ENCODE data around the gene SETD1B. TPM values are rescaled to one million over a fixed set of nuclear protein-coding genes. Genes with fewer than 3 reads are reported as not detected.

Gene SETD1B
- total and polyA plus RNA-seq, 2 donors (not counting 3 experiments of a cell fraction or from before 2014, with no cell fraction given), result 2.6 to 27.0 TPM

DNA sequence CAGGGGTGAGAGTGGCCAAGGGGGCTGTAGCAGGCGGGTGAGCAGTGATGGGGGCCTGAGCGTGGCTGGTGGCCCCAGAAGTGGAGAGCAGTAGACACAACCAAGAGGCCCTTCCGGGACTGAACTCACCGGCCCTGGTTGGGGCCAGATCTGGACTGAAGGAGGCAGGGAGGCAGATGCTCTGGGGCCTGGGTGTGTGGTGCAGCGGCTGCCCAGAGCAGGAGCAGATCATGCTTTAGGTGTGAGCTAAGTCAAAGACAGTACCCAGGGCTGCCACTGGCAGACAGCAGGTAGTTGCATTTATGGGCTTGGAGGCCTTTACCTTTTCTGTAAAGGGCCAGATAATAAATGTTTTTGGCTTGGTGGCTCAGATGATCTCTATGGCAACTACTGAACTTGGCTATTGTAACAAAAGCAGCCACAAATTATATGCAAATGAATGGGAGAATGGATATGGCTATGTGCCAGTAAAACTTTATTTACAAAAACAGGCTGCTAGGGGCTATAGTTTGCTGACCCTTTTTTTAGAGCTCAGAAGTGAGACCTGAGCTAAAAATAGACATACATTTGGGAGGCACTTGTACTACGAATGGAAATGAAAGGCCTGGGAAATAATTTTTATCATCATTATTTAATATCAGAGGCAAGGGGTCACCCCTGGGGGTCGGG lies 25.6 kb downstream of the SETD1B start:
- TF ChIP-seq FOS (IDR thresholded peaks at IDR 0.05; ENCODE audit: borderline replicate concordance, insufficient read depth, low read length), result no peak
- TF ChIP-seq EZH2 (IDR thresholded peaks at IDR 0.05; ENCODE audit: borderline replicate concordance, low read depth, low read length, severe bottlenecking), result no peak
- TF ChIP-seq MYC (IDR thresholded peaks at IDR 0.05; ENCODE audit: low read depth, low read length), result no peak
- no peak for TF ChIP-seq GATA2 (IDR thresholded peaks at IDR 0.05; ENCODE audit: insufficient read depth, insufficient read length, low read depth, low read length)
- TF ChIP-seq, protein P1, sequence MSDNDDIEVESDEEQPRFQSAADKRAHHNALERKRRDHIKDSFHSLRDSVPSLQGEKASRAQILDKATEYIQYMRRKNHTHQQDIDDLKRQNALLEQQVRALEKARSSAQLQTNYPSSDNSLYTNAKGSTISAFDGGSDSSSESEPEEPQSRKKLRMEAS (IDR thresholded peaks at IDR 0.05; ENCODE audit: insufficient read depth, insufficient read length), result no peak
- no peak for TF ChIP-seq POLR2A (IDR thresholded peaks at IDR 0.05; ENCODE audit: low read depth, low read length)
- TF ChIP-seq CTCF (IDR thresholded peaks at IDR 0.05; ENCODE audit: extremely low read depth in 1 of 2, insufficient read depth in 1 of 2, low read depth in 1 of 2, low read length in 2 of 2), result no peak
- no peak for TF ChIP-seq POLR2AphosphoS5 (IDR thresholded peaks at IDR 0.05; ENCODE audit: insufficient read depth, low read depth, low read length)
- no peak for TF ChIP-seq JUN (IDR thresholded peaks at IDR 0.05; ENCODE audit: borderline replicate concordance, insufficient read depth, insufficient read length, low read depth)
- H3K9me3 ChIP-seq (replicated peaks; ENCODE audit: control insufficient read depth, insufficient read depth, low read length), result no peaks in the 10 kb centered on the region
- H3K36me3 ChIP-seq (ENCODE audit: control insufficient read depth in 2 of 2, extremely low read depth in 1 of 2, insufficient read depth in 2 of 2, low read length in 2 of 2), result peaks cover 12 to 37% of the 10 kb centered on the region in 2 experiments
- CTCF ChIA-PET, result interaction anchor here (1.3 kb wide), 1 partner anchor 20 kb away, joined by 3 read pairs; no protein-coding TSS in a partner anchor
- dilution Hi-C loops (cut with MboI; ENCODE audit: extremely low pct_ligation_motif_present, low sequenced_read_pairs) (no loop called here), intact Hi-C loops (cut with micrococcal nuclease) (no loop called here)
- H4K20me1 ChIP-seq (replicated peaks; ENCODE audit: control insufficient read depth, extremely low read depth, insufficient read depth, low read length), result no peaks in the 10 kb centered on the region
- FAIRE-seq (no peak), DNase-seq (ENCODE audit: low read depth, low spot score) (no peak)
- BruUV-seq (replicated peaks), result no TSS peak
- no peak overlapping the region for H2AFZ ChIP-seq (ENCODE audit: low read depth, low read length)
- H3K27me3 ChIP-seq (ENCODE audit: control insufficient read depth in 2 of 2, insufficient read depth in 2 of 2, low read length in 2 of 2), result no peaks in the 10 kb centered on the region
- no peaks in the 10 kb centered on the region for H3K9me1 ChIP-seq (replicated peaks; ENCODE audit: control insufficient read depth, extremely low read depth, insufficient read depth, low read length)
- H3K4me3 ChIP-seq (replicated peaks in 1 of 3; ENCODE audit: insufficient read depth in 1 of 3, low read depth in 1 of 3, low read length in 3 of 3), result no peak overlapping the region
- H3K4me1 ChIP-seq (ENCODE audit: control insufficient read depth, extremely low read depth, insufficient read depth, low read length), result no peaks in the 10 kb centered on the region
- POLR2A ChIA-PET, result no interaction called here
- no peak overlapping the region for H3K27ac ChIP-seq (ENCODE audit: insufficient read depth, low read depth, low read length)
- no peaks in the 10 kb centered on the region for H3K79me2 ChIP-seq (ENCODE audit: control insufficient read depth, insufficient read depth, low read length)
- H3K9ac ChIP-seq (replicated peaks; ENCODE audit: extremely low read depth, insufficient read depth, low read length), result no peak overlapping the region
- no peak overlapping the region for H3K4me2 ChIP-seq (ENCODE audit: insufficient read depth, low read length)

Measured in endothelial cell of umbilical vein (primary cell).